ENCODE data around the gene MGLL.

The MGLL gene

GRCh38 chr3:127814325-127814781 lies 8.0 kb downstream of the MGLL start:
- in situ Hi-C loops (cut with MboI; ENCODE audit: low sequenced_read_pairs), result no loop called here

GRCh38 chr3:127812151-127812550 lies 10.2 kb downstream of the MGLL start:
- in situ Hi-C loops (cut with MboI; ENCODE audit: low sequenced_read_pairs), result no loop called here

GRCh38 chr3:127811717-127812116 lies 10.6 kb downstream of the MGLL start:
- in situ Hi-C loops (cut with MboI; ENCODE audit: low sequenced_read_pairs), result no loop called here

- in situ Hi-C loops (cut with MboI; ENCODE audit: low sequenced_read_pairs), result no loop called here
Measured at GRCh38 chr3:127809611-127810010, 12.7 kb downstream of the MGLL start.

GRCh38 chr3:127809211-127809610 lies 13.1 kb downstream of the MGLL start:
- in situ Hi-C loops (cut with MboI; ENCODE audit: low sequenced_read_pairs), result no loop called here

- in situ Hi-C loops (cut with MboI; ENCODE audit: low sequenced_read_pairs), result no loop called here
Measured at GRCh38 chr3:127808197-127808596, 14.1 kb downstream of the MGLL start.

GRCh38 chr3:127805026-127805753 lies 17.1 kb downstream of the MGLL start:
- in situ Hi-C loops (cut with MboI; ENCODE audit: low sequenced_read_pairs), result no loop called here

- in situ Hi-C loops (cut with MboI; ENCODE audit: low sequenced_read_pairs), result no loop called here
Measured at GRCh38 chr3:127804141-127804540, 18.2 kb downstream of the MGLL start.

- in situ Hi-C loops (cut with MboI; ENCODE audit: low sequenced_read_pairs), result no loop called here
Measured at GRCh38 chr3:127803619-127804018, 18.7 kb downstream of the MGLL start.

GRCh38 chr3:127802606-127803005 lies 19.7 kb downstream of the MGLL start:
- in situ Hi-C loops (cut with MboI; ENCODE audit: low sequenced_read_pairs), result no loop called here

GRCh38 chr3:127801731-127802313 lies 20.5 kb downstream of the MGLL start:
- in situ Hi-C loops (cut with MboI; ENCODE audit: low sequenced_read_pairs), result no loop called here

GRCh38 chr3:127800508-127800907 lies 21.8 kb downstream of the MGLL start:
- in situ Hi-C loops (cut with MboI; ENCODE audit: low sequenced_read_pairs), result no loop called here

- in situ Hi-C loops (cut with MboI; ENCODE audit: low sequenced_read_pairs), result no loop called here
Measured at GRCh38 chr3:127799476-127800222, 22.7 kb downstream of the MGLL start.

GRCh38 chr3:127798716-127799115 lies 23.6 kb downstream of the MGLL start:
- in situ Hi-C loops (cut with MboI; ENCODE audit: low sequenced_read_pairs), result no loop called here

GRCh38 chr3:127796831-127797150 lies 25.5 kb downstream of the MGLL start:
- in situ Hi-C loops (cut with MboI; ENCODE audit: low sequenced_read_pairs), result no loop called here

GRCh38 chr3:127796045-127796830 lies 26.1 kb downstream of the MGLL start:
- in situ Hi-C loops (cut with MboI; ENCODE audit: low sequenced_read_pairs), result no loop called here

- in situ Hi-C loops (cut with MboI; ENCODE audit: low sequenced_read_pairs), result no loop called here
Measured at GRCh38 chr3:127794972-127795371, 27.3 kb downstream of the MGLL start.

GRCh38 chr3:127794402-127794801 lies 27.9 kb downstream of the MGLL start:
- in situ Hi-C loops (cut with MboI; ENCODE audit: low sequenced_read_pairs), result no loop called here

GRCh38 chr3:127792541-127793292 lies 29.6 kb downstream of the MGLL start:
- in situ Hi-C loops (cut with MboI; ENCODE audit: low sequenced_read_pairs), result no loop called here

GRCh38 chr3:127791221-127791913 lies 30.9 kb downstream of the MGLL start:
- in situ Hi-C loops (cut with MboI; ENCODE audit: low sequenced_read_pairs), result no loop called here
